Naive thymus-derived CD4-positive, alpha-beta T cell (primary cell): Measurements from ENCODE around the gene PLPP1. TPM values are rescaled to one million over a fixed set of nuclear protein-coding genes. Genes with fewer than 3 reads are reported as not detected.

Source experiments
- ATAC-seq: fragments of 150-1000 bp; cut with Tn5 transposase; 2 replicates; pipeline ENCODE4 v1.10.0; 2021; ENCODE audit warnings: mild to moderate bottlenecking, moderate library complexity
- CTCF ChIA-PET: fragments of 350-600 bp; sonication (Branson Sonifier 250); formaldehyde crosslinking; loops from one replicate; lab custom pipeline; 2021; ENCODE audit warnings: antibody characterized with exemption; lab: Charles Lee
- POLR2A ChIA-PET: fragments of 350-600 bp; sonication (Branson Sonifier 250); formaldehyde crosslinking; loops from one replicate; lab custom pipeline; 2021; ENCODE audit warnings: antibody characterized with exemption, inconsistent platforms; lab: Charles Lee
- DNase-seq, 9 donors: peaks; one replicate each; pipeline versions ENCODE4 v3.0.0 to v3.0.0-alpha.2; 2020 to 2022; ENCODE audit warnings: mixed read lengths in 1 of 9
- H3K27ac ChIP-seq: one replicate; pipeline ENCODE4 v1.7.0; 2013; ENCODE audit warnings: mild to moderate bottlenecking, low read depth, low read length, moderate library complexity
- H3K27me3 ChIP-seq, 2 donors: one replicate each; pipeline ENCODE4 v1.7.0; 2013; ENCODE audit warnings: low read length in 2 of 2, mild to moderate bottlenecking in 2 of 2, moderate library complexity in 2 of 2; ENCODE audit not compliant: control insufficient read depth in 2 of 2, insufficient read depth in 2 of 2
- H3K36me3 ChIP-seq, 3 experiments: 1 replicate in 2 of 3; 2 replicates in 1 of 3; pipeline ENCODE4 v1.7.0; 2013; ENCODE audit warnings: low read length in 3 of 3, mild to moderate bottlenecking in 3 of 3, moderate library complexity in 1 of 3; ENCODE audit not compliant: insufficient read depth in 3 of 3, control insufficient read depth in 2 of 3
- H3K4me1 ChIP-seq, 2 donors: one replicate each; pipeline ENCODE4 v1.7.0; 2013; ENCODE audit warnings: low read length in 2 of 2, mild to moderate bottlenecking in 2 of 2, moderate library complexity in 1 of 2; ENCODE audit not compliant: control insufficient read depth in 2 of 2, insufficient read depth in 2 of 2
- H3K4me3 ChIP-seq: 2 replicates; pipeline ENCODE4 v1.7.0; 2013; ENCODE audit warnings: mild to moderate bottlenecking, low read length
- H3K9me3 ChIP-seq, 3 experiments: 1 replicate in 2 of 3; 2 replicates in 1 of 3; pipeline ENCODE4 v1.7.0; 2013; ENCODE audit warnings: low read length in 3 of 3; ENCODE audit not compliant: control insufficient read depth in 2 of 3
- H3K27ac Mint-ChIP-seq, 9 donors: one replicate each; pipeline ENCODE4 v1.8.0; 2020 to 2022; ENCODE audit warnings: mixed read lengths in 9 of 9, mild to moderate bottlenecking in 8 of 9, moderate library complexity in 5 of 9, inconsistent platforms in 2 of 9
- H3K27me3 Mint-ChIP-seq, 5 donors: one replicate each; pipeline ENCODE4 v1.8.0; 2021 to 2022; ENCODE audit warnings: mixed read lengths in 5 of 5, mild to moderate bottlenecking in 1 of 5
- H3K36me3 Mint-ChIP-seq, 5 donors: one replicate each; pipeline ENCODE4 v1.8.0; 2020 to 2022; ENCODE audit warnings: mixed read lengths in 5 of 5, mild to moderate bottlenecking in 3 of 5, inconsistent platforms in 1 of 5
- H3K4me1 Mint-ChIP-seq, 7 donors: one replicate each; pipeline ENCODE4 v1.8.0; 2020 to 2022; ENCODE audit warnings: mixed read lengths in 7 of 7, mild to moderate bottlenecking in 3 of 7, inconsistent platforms in 1 of 7
- H3K4me3 Mint-ChIP-seq, 10 donors: one replicate each; pipeline ENCODE4 v1.8.0; 2020 to 2022; ENCODE audit warnings: mild to moderate bottlenecking in 10 of 10, mixed read lengths in 10 of 10, moderate library complexity in 6 of 10, inconsistent platforms in 2 of 10
- H3K9me3 Mint-ChIP-seq, 11 donors: one replicate each; pipeline ENCODE4 v1.8.0; 2020 to 2022; ENCODE audit warnings: mixed read lengths in 11 of 11, mild to moderate bottlenecking in 4 of 11, inconsistent platforms in 1 of 11, moderate library complexity in 1 of 11
- intact Hi-C, 2 donors: fragments of 100-400 bp; cut with micrococcal nuclease; formaldehyde crosslinking; loops; one replicate each; pipeline ENCODE4 v1.15.1; 2023
- polyA plus RNA-seq, 2 donors: library from polyadenylated mRNA; unstranded; fragments of 300-500 nt; fragmentation: Illumina TruSeq; gene quantifications; one replicate each; pipeline ENCODE4 v1.2.3, GENCODE V29; 2021
- total RNA-seq, 6 experiments: library from RNA in 5 of 6; stranded (reverse) in 5 of 6; gene quantifications; 1 replicate in 5 of 6; 2 replicates in 1 of 6; pipeline ENCODE4 v1.2.3 and lab custom pipeline; 2021 to 2026

The PLPP1 gene
- total and polyA plus RNA-seq, 7 experiments from 2014 or later: 8.0 to 31.3 (median 12.9) TPM

DNA sequence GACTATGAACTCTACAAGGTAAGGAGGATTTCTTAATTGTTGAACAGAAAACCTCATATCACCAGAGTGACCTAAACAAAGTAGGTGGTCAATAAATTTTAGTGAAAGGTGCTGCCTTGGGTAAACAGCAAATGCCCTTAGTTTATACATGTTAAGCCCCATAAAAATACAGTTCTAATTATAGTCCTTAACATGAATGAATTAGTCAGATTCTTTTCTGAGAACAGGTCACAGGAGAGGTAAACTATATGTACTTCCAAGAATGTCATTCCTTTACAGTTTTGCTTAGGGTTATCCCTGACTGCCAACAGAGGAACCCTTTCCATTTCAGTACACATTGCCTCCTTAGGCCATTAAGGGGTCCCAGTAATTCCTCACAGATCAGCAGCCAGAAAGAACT, 64.9 kb downstream of the PLPP1 start:
- H3K36me3 ChIP-seq: no peaks in the 10 kb centered on the region
- Mint-ChIP-seq H3K27ac (no peak overlapping the region), H3K36me3 (peaks cover 5 to 32% (median 22%) of the 10 kb centered on the region in 5 donors), H3K4me3 (no peak overlapping the region), H3K4me1 (peaks cover 3 to 26% (median 8%) of the 10 kb centered on the region in 7 donors), H3K9me3 (no peaks in the 10 kb centered on the region), H3K27me3 (no peaks in the 10 kb centered on the region)
- no peak overlapping the region for H3K27ac ChIP-seq
- no peak for DNase-seq
- CTCF ChIA-PET: no interaction called here
- POLR2A ChIA-PET: no interaction called here
- H3K4me3 ChIP-seq: no peak overlapping the region
- ATAC-seq: no peak
- intact Hi-C loops: no loop called here
- no peaks in the 10 kb centered on the region for H3K27me3 ChIP-seq
- H3K9me3 ChIP-seq: no peaks in the 10 kb centered on the region
- H3K4me1 ChIP-seq: no peaks in the 10 kb centered on the region

DNA sequence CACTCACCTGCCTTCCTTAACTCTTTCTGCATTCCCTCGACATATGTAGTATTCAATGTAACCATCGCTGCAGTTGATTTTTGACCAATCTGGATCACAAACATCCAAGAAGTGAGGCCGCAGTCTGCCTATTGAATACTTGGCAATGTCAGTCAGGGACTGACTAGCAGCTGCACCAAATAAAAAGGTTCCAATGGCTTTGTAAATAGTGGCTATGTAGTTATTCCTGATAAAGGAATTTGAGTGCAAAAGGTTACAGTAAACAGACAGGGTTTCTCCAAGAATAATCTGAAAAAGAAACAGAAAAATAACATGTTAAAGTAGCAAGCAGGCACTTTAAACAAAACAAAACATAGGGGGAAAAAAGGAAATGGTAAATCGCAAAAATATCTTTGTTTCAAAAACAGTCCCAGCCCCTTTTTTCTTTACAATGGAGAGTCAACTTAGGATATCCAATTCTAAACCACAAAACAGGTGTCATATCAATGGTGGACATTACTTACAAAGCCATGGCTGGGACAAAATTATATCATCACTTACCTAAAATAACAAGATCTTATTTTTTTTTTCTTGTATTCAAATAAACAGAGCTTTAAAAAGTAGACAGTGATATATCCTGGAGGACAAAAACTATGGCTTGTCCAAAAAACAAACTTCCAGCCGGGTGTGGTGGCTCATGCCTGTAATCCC, 66.8 kb downstream of the PLPP1 start:
- Mint-ChIP-seq H3K27me3 (no peaks in the 10 kb centered on the region), H3K4me1 (peaks cover 3 to 26% (median 8%) of the 10 kb centered on the region in 7 donors), H3K27ac (no peak overlapping the region), H3K4me3 (no peak overlapping the region), H3K36me3 (peaks cover 8 to 40% (median 30%) of the 10 kb centered on the region in 5 donors), H3K9me3 (no peaks in the 10 kb centered on the region)
- H3K36me3 ChIP-seq: peaks cover 0 to 3% (median 0%) of the 10 kb centered on the region in 3 experiments
- DNase-seq (no peak), ATAC-seq (no peak)
- H3K27ac ChIP-seq: no peak overlapping the region
- POLR2A ChIA-PET: no interaction called here
- intact Hi-C loops: no loop called here
- no peaks in the 10 kb centered on the region for H3K4me1 ChIP-seq
- no peaks in the 10 kb centered on the region for H3K27me3 ChIP-seq
- no peak overlapping the region for H3K4me3 ChIP-seq
- H3K9me3 ChIP-seq: no peaks in the 10 kb centered on the region
- CTCF ChIA-PET: no interaction called here

DNA sequence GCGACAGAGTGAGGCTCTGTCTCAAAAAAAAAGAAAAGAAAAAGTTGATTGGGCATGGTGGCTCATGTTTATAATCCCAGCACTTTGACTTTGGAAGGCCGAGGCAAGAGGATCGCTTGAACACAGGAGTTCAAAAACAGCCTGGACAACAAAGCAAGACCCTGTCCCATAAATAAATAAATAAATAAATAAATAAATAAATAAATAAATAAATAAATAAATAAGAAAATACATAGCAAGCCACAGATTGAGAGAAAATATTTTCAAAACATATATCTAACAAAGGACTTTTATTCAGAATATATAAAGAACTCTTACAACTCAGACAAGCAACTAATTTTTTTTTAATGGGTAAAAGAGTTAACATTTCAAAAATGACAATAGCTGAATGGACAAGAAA, 71.2 kb downstream of the PLPP1 start:
- no peak for ATAC-seq
- Histone ChIP-seq H3K4me1 (no peaks in the 10 kb centered on the region), H3K36me3 (peaks cover 0 to 3% (median 0%) of the 10 kb centered on the region in 3 experiments), H3K27ac (no peak overlapping the region), H3K9me3 (no peaks in the 10 kb centered on the region), H3K27me3 (no peaks in the 10 kb centered on the region), H3K4me3 (no peak overlapping the region)
- Mint-ChIP-seq H3K27me3 (no peaks in the 10 kb centered on the region), H3K4me1 (peaks cover 0 to 34% (median 9%) of the 10 kb centered on the region in 7 donors), H3K4me3 (no peak overlapping the region), H3K36me3 (peaks cover 8 to 50% (median 42%) of the 10 kb centered on the region in 5 donors), H3K9me3 (no peaks in the 10 kb centered on the region), H3K27ac (no peak overlapping the region)
- DNase-seq: no peak
- POLR2A ChIA-PET: no interaction called here
- intact Hi-C loops: no loop called here
- CTCF ChIA-PET: interaction anchor here (1.2 kb wide), 1 partner anchor 11 kb away, joined by 3 read pairs; no protein-coding TSS in a partner anchor

DNA sequence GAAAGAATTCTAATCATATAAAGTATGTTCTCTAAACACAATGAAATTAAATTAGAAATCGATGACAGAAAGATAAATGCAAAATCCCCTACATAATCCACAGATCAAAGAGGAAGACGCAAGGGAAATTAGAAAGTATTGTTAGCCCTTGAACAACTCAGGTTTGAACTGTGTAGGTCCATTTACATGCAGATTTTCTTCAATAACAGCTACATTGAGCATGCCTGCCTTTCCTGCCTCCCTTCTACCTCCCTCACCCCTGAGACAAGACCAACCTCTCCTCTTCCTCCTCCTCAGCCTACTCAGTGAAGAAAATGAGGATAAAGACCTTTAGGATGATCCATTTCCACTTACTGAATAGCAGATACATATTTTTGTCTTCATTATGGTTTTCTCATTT, 75.2 kb downstream of the PLPP1 start:
- Histone ChIP-seq H3K27me3 (no peaks in the 10 kb centered on the region), H3K36me3 (peaks cover 0 to 3% (median 0%) of the 10 kb centered on the region in 3 experiments), H3K4me1 (no peaks in the 10 kb centered on the region), H3K4me3 (no peak overlapping the region), H3K27ac (no peak overlapping the region), H3K9me3 (no peaks in the 10 kb centered on the region)
- peaks cover 4 to 37% (median 23%) of the 10 kb centered on the region in 5 donors for H3K36me3 Mint-ChIP-seq
- H3K4me3 Mint-ChIP-seq: peak overlapping the region in 1 of 10 donors; percentile 24
- ChIA-PET CTCF (interaction anchor here (0.6 kb wide), 1 partner anchor 29 kb away, joined by 4 read pairs; no protein-coding TSS in a partner anchor), POLR2A (no interaction called here)
- intact Hi-C loops: loop anchor here in 1 of 2 donors (10.0 kb wide), 1 partner anchor 65 kb away; no protein-coding TSS in a partner anchor
- ATAC-seq (no peak), DNase-seq (no peak)
- peak overlapping the region in 1 of 9 donors; percentile 31 for H3K27ac Mint-ChIP-seq
- no peaks in the 10 kb centered on the region for H3K9me3 Mint-ChIP-seq
- peaks cover 0 to 19% (median 13%) of the 10 kb centered on the region in 7 donors for H3K4me1 Mint-ChIP-seq
- no peaks in the 10 kb centered on the region for H3K27me3 Mint-ChIP-seq

DNA sequence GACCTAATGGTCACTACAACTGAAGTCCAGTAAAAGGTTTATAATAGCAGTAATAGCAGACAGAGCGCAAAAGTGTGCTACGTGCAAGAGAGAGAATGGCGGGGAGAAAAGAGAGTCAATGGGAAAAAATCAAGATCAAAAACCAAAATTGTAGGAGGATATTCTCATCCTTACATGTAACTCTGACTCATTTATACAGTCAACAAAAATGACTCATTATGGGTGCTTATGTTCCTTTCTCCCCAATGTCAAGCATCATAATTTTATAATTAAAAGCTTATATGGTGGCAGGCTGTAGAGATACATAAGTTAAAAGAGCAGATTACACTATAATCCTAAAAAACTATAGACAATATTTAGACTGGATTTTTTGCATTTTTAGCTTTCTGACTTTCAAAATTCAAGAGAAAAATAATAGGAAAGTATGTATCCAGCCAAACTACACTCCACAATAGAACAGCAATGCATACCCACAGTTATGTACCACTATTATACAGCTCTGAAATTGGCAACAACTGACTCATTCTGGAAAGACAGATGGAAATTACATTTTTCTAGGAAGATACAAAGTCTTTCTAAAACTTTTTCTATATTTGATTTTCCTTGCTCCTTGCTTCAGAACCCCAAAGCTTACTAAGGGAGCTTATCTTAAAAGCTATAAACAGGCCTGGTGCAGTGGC, 78.4 kb downstream of the PLPP1 start:
- H3K27me3 Mint-ChIP-seq: no peaks in the 10 kb centered on the region
- intact Hi-C loops: loop anchor here in 1 of 2 donors (10.0 kb wide), 1 partner anchor 68 kb away; no protein-coding TSS in a partner anchor
- Histone ChIP-seq H3K9me3 (no peaks in the 10 kb centered on the region), H3K27me3 (no peaks in the 10 kb centered on the region), H3K4me1 (no peaks in the 10 kb centered on the region), H3K4me3 (no peak overlapping the region), H3K36me3 (no peaks in the 10 kb centered on the region), H3K27ac (no peak overlapping the region)
- ATAC-seq (no peak), DNase-seq (no peak)
- peaks cover under 1 to 20% (median 5%) of the 10 kb centered on the region in 7 donors for H3K4me1 Mint-ChIP-seq
- ChIA-PET POLR2A (no interaction called here), CTCF (no interaction called here)
- no peak overlapping the region for H3K4me3 Mint-ChIP-seq
- H3K9me3 Mint-ChIP-seq: no peaks in the 10 kb centered on the region
- peaks cover 0 to 33% (median 17%) of the 10 kb centered on the region in 5 donors for H3K36me3 Mint-ChIP-seq
- H3K27ac Mint-ChIP-seq: no peak overlapping the region

DNA sequence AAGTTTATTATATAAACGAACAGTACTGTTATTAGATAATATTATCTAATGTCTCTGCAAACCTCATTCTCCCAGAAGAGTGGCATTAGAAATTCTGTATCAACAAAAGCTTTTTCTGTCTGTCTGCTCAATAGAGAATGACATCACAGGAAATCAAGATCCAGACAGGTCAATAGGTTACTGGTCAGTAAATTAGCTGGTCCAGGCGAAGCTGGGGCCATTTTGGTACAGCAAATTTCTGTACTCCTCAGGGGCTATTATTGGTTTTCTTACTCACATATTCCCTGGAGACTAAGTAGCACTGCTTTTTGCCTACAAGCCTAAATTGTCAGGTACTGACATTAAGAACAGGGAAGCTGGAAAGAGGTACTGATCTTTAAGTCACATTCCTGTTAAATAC, 80.5 kb downstream of the PLPP1 start:
- no peaks in the 10 kb centered on the region for H3K9me3 ChIP-seq
- Mint-ChIP-seq H3K27me3 (no peaks in the 10 kb centered on the region), H3K4me1 (peaks cover 0 to 13% (median 5%) of the 10 kb centered on the region in 7 donors), H3K4me3 (no peak overlapping the region), H3K36me3 (peaks cover 0 to 38% (median 26%) of the 10 kb centered on the region in 5 donors), H3K9me3 (no peaks in the 10 kb centered on the region), H3K27ac (no peak overlapping the region)
- H3K4me3 ChIP-seq: no peak overlapping the region
- ChIA-PET POLR2A (interaction anchor here (0.6 kb wide), 1 partner anchor 218 kb away, joined by 3 read pairs; no protein-coding TSS in a partner anchor), CTCF (interaction anchor here (0.6 to 1.0 kb wide), 2 partner anchors 11 to 587 kb away, joined by 3 to 4 read pairs; no protein-coding TSS in a partner anchor)
- DNase-seq (no peak), ATAC-seq (no peak)
- H3K27ac ChIP-seq: no peak overlapping the region
- H3K4me1 ChIP-seq: no peaks in the 10 kb centered on the region
- intact Hi-C loops: loop anchor here in 1 of 2 donors (10.0 kb wide), 1 partner anchor 71 kb away; no protein-coding TSS in a partner anchor
- H3K27me3 ChIP-seq: no peaks in the 10 kb centered on the region
- no peaks in the 10 kb centered on the region for H3K36me3 ChIP-seq
